Caco-2 (cell line): ENCODE data around the gene KIF5B. TPM values are rescaled to one million over a fixed set of nuclear protein-coding genes. Genes with fewer than 3 reads are reported as not detected.
"Not testable (repeated sequence)": the region's sequence is repeated elsewhere in the genome, so short reads cannot be mapped to it uniquely, and the experiment has no call there.

Experiments used
- BruUV-seq: library from RNA; stranded (reverse); fragments of 400-500 nt; replicated peaks from 2 replicates; lab custom pipeline; 2021; lab: Mats Ljungman, UMichigan
- CTCF ChIA-PET: fragments of 300-600 bp; sonication (Branson Sonifier 250); formaldehyde crosslinking; loops from one replicate; lab custom pipeline; 2022; ENCODE audit warnings: antibody characterized with exemption; lab: Charles Lee
- POLR2A ChIA-PET: fragments of 300-600 bp; sonication (Branson Sonifier 250); formaldehyde crosslinking; loops from one replicate; lab custom pipeline; 2022; ENCODE audit warnings: antibody characterized with exemption; lab: Charles Lee
- DNase-seq, 2 experiments: peaks; one replicate each; pipeline versions ENCODE4 v3.0.0 to v3.0.0-alpha.2; 2020 to 2022
- H3K27me3 ChIP-seq: replicated peaks from 2 replicates; pipeline ENCODE4 v1.6.0; 2011; ENCODE audit warnings: low read length; ENCODE audit not compliant: control insufficient read depth, insufficient read depth
- H3K36me3 ChIP-seq: 2 replicates; pipeline ENCODE4 v1.5.1; 2011; ENCODE audit warnings: low read length; ENCODE audit not compliant: control insufficient read depth, insufficient read depth
- H3K4me1 ChIP-seq: fragments of 250-450 bp; sonication (Bioruptor Pico); 2 replicates; pipeline ENCODE4 v1.5.1; 2020; ENCODE audit warnings: mild to moderate bottlenecking
- H3K4me3 ChIP-seq: 2 replicates; pipeline ENCODE4 v1.5.1; 2011; ENCODE audit warnings: low read depth, mild to moderate bottlenecking, control low read depth, low read length
- H3K9me3 ChIP-seq: fragments of 250-450 bp; sonication (Bioruptor Pico); 2 replicates; pipeline ENCODE4 v1.5.1; 2020; ENCODE audit warnings: mild to moderate bottlenecking, moderate library complexity
- H3K27ac Mint-ChIP-seq: one replicate; pipeline ENCODE4 v1.8.0; 2022; ENCODE audit warnings: mixed read lengths; ENCODE audit not compliant: unreplicated experiment
- H3K27me3 Mint-ChIP-seq: one replicate; pipeline ENCODE4 v1.8.0; 2022; ENCODE audit warnings: mixed read lengths; ENCODE audit not compliant: insufficient read depth, unreplicated experiment
- H3K36me3 Mint-ChIP-seq: one replicate; pipeline ENCODE4 v1.8.0; 2022; ENCODE audit warnings: mild to moderate bottlenecking, mixed read lengths; ENCODE audit not compliant: insufficient read depth, unreplicated experiment
- H3K4me1 Mint-ChIP-seq: one replicate; pipeline ENCODE4 v1.8.0; 2022; ENCODE audit warnings: low read depth, mixed read lengths; ENCODE audit not compliant: unreplicated experiment
- H3K4me3 Mint-ChIP-seq: one replicate; pipeline ENCODE4 v1.8.0; 2022; ENCODE audit warnings: mild to moderate bottlenecking, moderate library complexity, mixed read lengths; ENCODE audit not compliant: unreplicated experiment
- H3K9me3 Mint-ChIP-seq: one replicate; pipeline ENCODE4 v1.8.0; 2022; ENCODE audit warnings: mixed read lengths; ENCODE audit not compliant: unreplicated experiment
- intact Hi-C: fragments of 100-400 bp; cut with micrococcal nuclease; formaldehyde crosslinking; loops from one replicate; pipeline ENCODE4 v1.10.0; 2022; ENCODE audit not compliant: unreplicated experiment
- total RNA-seq: library from RNA; stranded (reverse); gene quantifications from 2 replicates; pipeline ENCODE4 v1.2.3, GENCODE V29; 2022
- TF ChIP-seq, protein P1 (sequence below), 2 experiments: fragments of 200-600 bp in 1 of 2; IDR thresholded peaks; 1 replicate in 1 of 2; 2 replicates in 1 of 2; pipeline versions ENCODE4 v1.5.1 to v1.8.0; 2011 to 2022; ENCODE audit warnings: antibody characterized with exemption in 1 of 2, control low read depth in 1 of 2, inconsistent platforms in 1 of 2, low read depth in 1 of 2, low read length in 1 of 2, mild to moderate bottlenecking in 1 of 2, moderate library complexity in 1 of 2; ENCODE audit not compliant: insufficient read depth in 1 of 2, severe bottlenecking in 1 of 2, unreplicated experiment in 1 of 2

Gene KIF5B
- total RNA-seq, 1 experiment from 2014 or later, result 183 TPM

DNA sequence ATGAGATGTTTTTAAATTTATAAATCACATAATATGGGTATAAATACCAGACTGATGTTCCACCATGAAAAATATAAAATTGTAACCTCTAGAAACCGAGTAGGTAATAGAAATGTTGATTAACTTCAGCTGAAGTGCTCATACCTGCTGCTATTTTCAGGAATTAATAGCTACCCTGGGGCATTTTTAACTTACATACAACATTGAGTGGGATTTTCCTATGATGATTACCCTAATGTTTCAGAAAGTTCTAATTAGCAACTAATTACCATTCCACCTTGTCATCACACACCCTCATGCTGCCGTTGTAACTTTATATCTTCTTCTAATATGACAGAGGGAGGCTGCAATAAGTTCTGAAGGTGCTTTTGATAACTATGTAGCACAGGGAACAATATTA lies 74.1 kb downstream of the KIF5B start:
- Histone ChIP-seq H3K9me3 (0 out of 2 replicates have a peak, but pooled peaks cover 3% of the 10 kb centered on the region), H3K27me3 (no peaks in the 10 kb centered on the region), H3K4me3 (no peak overlapping the region), H3K4me1 (no peaks in the 10 kb centered on the region), H3K36me3 (no peaks in the 10 kb centered on the region)
- POLR2A ChIA-PET, result no interaction called here
- H3K27me3 Mint-ChIP-seq, result no peaks in the 10 kb centered on the region
- H3K27ac Mint-ChIP-seq, result no peak overlapping the region
- no TSS peak for BruUV-seq
- intact Hi-C loops, result no loop called here
- no peak for DNase-seq
- H3K36me3 Mint-ChIP-seq, result no peaks in the 10 kb centered on the region
- H3K4me1 Mint-ChIP-seq, result peaks cover 7% of the 10 kb centered on the region
- H3K9me3 Mint-ChIP-seq, result peaks cover 21% of the 10 kb centered on the region
- no peak overlapping the region for H3K4me3 Mint-ChIP-seq
- TF ChIP-seq, protein P1, sequence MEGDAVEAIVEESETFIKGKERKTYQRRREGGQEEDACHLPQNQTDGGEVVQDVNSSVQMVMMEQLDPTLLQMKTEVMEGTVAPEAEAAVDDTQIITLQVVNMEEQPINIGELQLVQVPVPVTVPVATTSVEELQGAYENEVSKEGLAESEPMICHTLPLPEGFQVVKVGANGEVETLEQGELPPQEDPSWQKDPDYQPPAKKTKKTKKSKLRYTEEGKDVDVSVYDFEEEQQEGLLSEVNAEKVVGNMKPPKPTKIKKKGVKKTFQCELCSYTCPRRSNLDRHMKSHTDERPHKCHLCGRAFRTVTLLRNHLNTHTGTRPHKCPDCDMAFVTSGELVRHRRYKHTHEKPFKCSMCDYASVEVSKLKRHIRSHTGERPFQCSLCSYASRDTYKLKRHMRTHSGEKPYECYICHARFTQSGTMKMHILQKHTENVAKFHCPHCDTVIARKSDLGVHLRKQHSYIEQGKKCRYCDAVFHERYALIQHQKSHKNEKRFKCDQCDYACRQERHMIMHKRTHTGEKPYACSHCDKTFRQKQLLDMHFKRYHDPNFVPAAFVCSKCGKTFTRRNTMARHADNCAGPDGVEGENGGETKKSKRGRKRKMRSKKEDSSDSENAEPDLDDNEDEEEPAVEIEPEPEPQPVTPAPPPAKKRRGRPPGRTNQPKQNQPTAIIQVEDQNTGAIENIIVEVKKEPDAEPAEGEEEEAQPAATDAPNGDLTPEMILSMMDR (IDR thresholded peaks at IDR 0.05; ENCODE audit: insufficient read depth in 1 of 2, low read depth in 1 of 2, low read length in 1 of 2, severe bottlenecking in 1 of 2, unreplicated experiment in 1 of 2), result no peak
- CTCF ChIA-PET, result no interaction called here

DNA sequence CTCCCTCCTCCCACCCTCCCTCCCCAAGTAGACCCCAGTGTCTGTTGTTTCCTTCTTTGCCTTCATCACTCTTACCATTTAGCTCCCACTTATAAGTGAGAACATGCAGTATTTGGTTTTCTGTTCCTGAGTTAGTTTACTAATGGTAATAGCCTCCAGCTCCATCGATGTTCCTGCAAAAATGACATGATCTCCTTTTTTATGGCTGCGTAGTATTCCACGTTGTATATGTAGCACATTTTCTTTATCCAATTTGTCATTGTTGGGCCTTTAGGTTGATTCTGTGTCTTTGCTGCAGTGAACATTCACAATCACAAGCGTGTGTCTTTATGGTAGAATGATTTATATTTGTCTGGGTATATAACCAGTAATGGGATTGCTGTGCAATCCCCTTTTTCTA lies 75.8 kb downstream of the KIF5B start:
- no peak overlapping the region for H3K4me3 ChIP-seq
- Mint-ChIP-seq H3K4me1 (peaks cover 9% of the 10 kb centered on the region), H3K4me3 (no peak overlapping the region), H3K36me3 (no peaks in the 10 kb centered on the region), H3K27ac (no peak overlapping the region), H3K27me3 (no peaks in the 10 kb centered on the region), H3K9me3 (peaks cover 14% of the 10 kb centered on the region)
- DNase-seq, result no peak
- H3K36me3 ChIP-seq, result no peaks in the 10 kb centered on the region
- intact Hi-C loops, result no loop called here
- TF ChIP-seq, protein P1 (IDR thresholded peaks at IDR 0.05; ENCODE audit: insufficient read depth in 1 of 2, low read depth in 1 of 2, low read length in 1 of 2, severe bottlenecking in 1 of 2, unreplicated experiment in 1 of 2), result no peak
- BruUV-seq, result no TSS peak
- POLR2A ChIA-PET, result interaction anchor here (0.6 kb wide), 1 partner anchor 52 kb away, joined by 3 read pairs; no protein-coding TSS in a partner anchor
- CTCF ChIA-PET, result no interaction called here
- H3K9me3 ChIP-seq, result no peaks in the 10 kb centered on the region
- no peaks in the 10 kb centered on the region for H3K27me3 ChIP-seq
- no peaks in the 10 kb centered on the region for H3K4me1 ChIP-seq

DNA sequence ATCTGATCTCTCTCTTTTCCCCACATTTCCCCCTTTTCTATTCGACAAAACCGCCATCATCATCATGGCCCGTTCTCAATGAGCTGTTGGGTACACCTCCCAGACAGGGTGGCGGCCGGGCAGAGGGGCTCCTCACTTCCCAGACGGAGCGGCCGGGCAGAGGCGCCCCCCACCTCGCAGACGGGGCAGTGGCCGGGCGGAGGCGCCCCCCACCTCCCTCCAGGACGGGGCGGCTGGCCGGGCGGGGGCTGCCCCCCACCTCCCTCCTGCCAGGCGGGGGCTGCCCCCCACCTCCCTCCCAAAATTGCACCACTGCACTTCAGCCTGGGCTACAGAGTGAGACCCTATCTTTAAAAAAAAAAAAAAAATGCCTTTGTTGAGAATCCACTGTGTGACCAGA lies 77.2 kb downstream of the KIF5B start:
- H3K36me3 ChIP-seq, POLR2A ChIA-PET, DNase-seq, CTCF ChIA-PET, intact Hi-C loops, H3K9me3 ChIP-seq, H3K4me3 Mint-ChIP-seq, BruUV-seq, H3K4me3 ChIP-seq, H3K27me3 ChIP-seq, H3K4me1 Mint-ChIP-seq, H3K4me1 ChIP-seq, H3K36me3 Mint-ChIP-seq, H3K27ac Mint-ChIP-seq, H3K27me3 Mint-ChIP-seq: not testable (repeated sequence)
- H3K9me3 Mint-ChIP-seq, result peaks cover 14% of the 10 kb centered on the region

DNA sequence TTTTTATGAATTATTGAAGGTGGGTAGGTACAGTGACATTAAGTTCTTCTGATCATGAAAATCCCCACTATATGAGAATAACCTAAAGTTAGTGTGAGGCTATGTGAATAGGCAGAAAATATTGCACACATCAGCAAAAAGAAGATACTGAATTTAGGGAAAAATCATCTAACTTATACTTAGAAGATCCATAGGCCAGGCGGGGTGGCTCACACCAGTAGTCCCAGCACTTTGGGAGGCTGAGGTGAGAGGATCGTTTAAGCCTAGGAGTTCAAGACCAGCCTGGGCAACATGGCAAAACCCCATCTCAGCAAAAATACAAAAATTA lies 78.1 kb downstream of the KIF5B start:
- no TSS peak for BruUV-seq
- Mint-ChIP-seq H3K27me3 (no peaks in the 10 kb centered on the region), H3K36me3 (no peaks in the 10 kb centered on the region), H3K4me3 (no peak overlapping the region), H3K9me3 (peaks cover 14% of the 10 kb centered on the region), H3K27ac (no peak overlapping the region), H3K4me1 (peaks cover 9% of the 10 kb centered on the region)
- Histone ChIP-seq H3K9me3 (no peaks in the 10 kb centered on the region), H3K4me1 (no peaks in the 10 kb centered on the region), H3K36me3 (no peaks in the 10 kb centered on the region), H3K27me3 (no peaks in the 10 kb centered on the region), H3K4me3 (no peak overlapping the region)
- ChIA-PET CTCF (no interaction called here), POLR2A (no interaction called here)
- TF ChIP-seq, protein P1 (IDR thresholded peaks at IDR 0.05; ENCODE audit: insufficient read depth in 1 of 2, low read depth in 1 of 2, low read length in 1 of 2, severe bottlenecking in 1 of 2, unreplicated experiment in 1 of 2), result no peak
- DNase-seq, result no peak
- intact Hi-C loops, result no loop called here
